Thoracic aorta (tissue), 2 donors: Measurements from ENCODE around the gene NELL1. TPM values are rescaled to one million over a fixed set of nuclear protein-coding genes. Genes with fewer than 3 reads are reported as not detected.

Experiments
- ATAC-seq: fragments of 150-250 bp; one replicate; pipeline ENCODE4 v1.8.0; 2017; ENCODE audit warnings: low read depth; ENCODE audit not compliant: insufficient number of reproducible peaks, low FRiP score
- DNase-seq: peaks from one replicate; pipeline ENCODE4 v3.0.0-alpha.2; 2020; ENCODE audit warnings: low spot score
- H3K27ac ChIP-seq, 2 donors: fragments of 200-600 bp; sonication (generic); 1 replicate in 1 of 2; 2 replicates in 1 of 2; pipeline ENCODE4 v1.5.1; 2016; ENCODE audit warnings: mild to moderate bottlenecking in 2 of 2, moderate library complexity in 2 of 2
- H3K27me3 ChIP-seq: fragments of 200-600 bp; sonication (generic); replicated peaks from 2 replicates; pipeline ENCODE4 v1.6.0; 2016; ENCODE audit warnings: mild to moderate bottlenecking; ENCODE audit not compliant: insufficient read depth
- H3K36me3 ChIP-seq: fragments of 200-600 bp; sonication (generic); one replicate; pipeline ENCODE4 v1.5.1; 2016
- H3K4me1 ChIP-seq, 2 donors: fragments of 200-600 bp; sonication (generic); 1 replicate in 1 of 2; 2 replicates in 1 of 2; pipeline versions ENCODE4 v1.5.1 to v1.6.0; 2016; ENCODE audit warnings: low read depth in 2 of 2, mild to moderate bottlenecking in 1 of 2; ENCODE audit not compliant: control insufficient read depth in 1 of 2
- H3K4me3 ChIP-seq: fragments of 200-600 bp; sonication (generic); 2 replicates; pipeline ENCODE4 v1.5.1; 2016; ENCODE audit warnings: mild to moderate bottlenecking
- H3K9me3 ChIP-seq: fragments of 200-600 bp; sonication (generic); 2 replicates; pipeline ENCODE4 v1.5.1; 2016
- CTCF ChIP-seq: fragments of 200-600 bp; sonication (generic); IDR thresholded peaks from one replicate; pipeline ENCODE4 v1.5.1; 2019; ENCODE audit warnings: antibody characterized with exemption
- total RNA-seq, 2 donors: library from RNA; depleted of rRNA; stranded (reverse); fragments of >200 nt; gene quantifications; one replicate each; pipeline versions ENCODE4 v1.1.0 to v1.2.3, GENCODE V29; 2016

NELL1 gene
- total RNA-seq, 2 donors from 2014 or later = 0.78 TPM; not detected in 1

- Histone ChIP-seq H3K4me1 (no peaks in the 10 kb centered on the region), H3K36me3 (no peaks in the 10 kb centered on the region), H3K4me3 (no peak overlapping the region), H3K27ac (no peak overlapping the region), H3K9me3 (no peaks in the 10 kb centered on the region), H3K27me3 (no peaks in the 10 kb centered on the region)
- TF ChIP-seq CTCF = no peak
- ATAC-seq = no peak
- no peak for DNase-seq
Observed at GRCh38 chr11:21447871-21448270, 778.5 kb downstream of the NELL1 start.

GRCh38 chr11:21456186-21456585 is 786.8 kb downstream of the NELL1 start:
- Histone ChIP-seq H3K27me3 (no peaks in the 10 kb centered on the region), H3K27ac (no peak overlapping the region), H3K4me3 (no peak overlapping the region), H3K4me1 (no peaks in the 10 kb centered on the region), H3K9me3 (no peaks in the 10 kb centered on the region), H3K36me3 (no peaks in the 10 kb centered on the region)
- no peak for DNase-seq
- TF ChIP-seq CTCF = no peak
- ATAC-seq = no peak

GRCh38 chr11:21460082-21460481 is 790.7 kb downstream of the NELL1 start:
- ATAC-seq = no peak
- no peaks in the 10 kb centered on the region for H3K27me3 ChIP-seq
- DNase-seq = no peak
- no peaks in the 10 kb centered on the region for H3K4me1 ChIP-seq
- no peak overlapping the region for H3K27ac ChIP-seq
- no peak overlapping the region for H3K4me3 ChIP-seq
- peaks cover 5% of the 10 kb centered on the region for H3K9me3 ChIP-seq
- TF ChIP-seq CTCF = no peak
- H3K36me3 ChIP-seq = no peaks in the 10 kb centered on the region

- no peak for ATAC-seq
- DNase-seq = no peak
- Histone ChIP-seq H3K4me1 (no peaks in the 10 kb centered on the region), H3K4me3 (no peak overlapping the region), H3K27ac (no peak overlapping the region), H3K36me3 (no peaks in the 10 kb centered on the region), H3K9me3 (peaks cover 5% of the 10 kb centered on the region), H3K27me3 (no peaks in the 10 kb centered on the region)
- TF ChIP-seq CTCF = no peak
Observed at GRCh38 chr11:21461701-21462100, 792.3 kb downstream of the NELL1 start.

- Histone ChIP-seq H3K9me3 (peaks cover 5% of the 10 kb centered on the region), H3K27me3 (no peaks in the 10 kb centered on the region), H3K4me3 (no peak overlapping the region), H3K36me3 (no peaks in the 10 kb centered on the region), H3K4me1 (no peaks in the 10 kb centered on the region), H3K27ac (no peak overlapping the region)
- no peak for DNase-seq
- TF ChIP-seq CTCF = no peak
- no peak for ATAC-seq
Observed at GRCh38 chr11:21464601-21465193, 795.3 kb downstream of the NELL1 start.
